Smooth muscle cell (in vitro differentiated cells): ENCODE measurements around the gene DDX20. TPM values are rescaled to one million over a fixed set of nuclear protein-coding genes. Genes with fewer than 3 reads are reported as not detected.

Experiments used
- DNase-seq: peaks from one replicate; lab custom pipeline; 2025; ENCODE audit not compliant: unreplicated experiment; lab: John Stamatoyannopoulos, UW
- H2AFZ ChIP-seq: fragments of 200-600 bp; sonication (generic); 2 replicates; pipeline ENCODE4 v1.6.0; 2016; ENCODE audit warnings: antibody characterized with exemption, low read depth, mild to moderate bottlenecking
- H3F3A ChIP-seq: fragments of 200-600 bp; sonication (generic); 2 replicates; pipeline ENCODE4 v1.6.0; 2017; ENCODE audit warnings: antibody characterized with exemption, low read depth
- H3K27ac ChIP-seq: fragments of 200-600 bp; sonication (generic); 2 replicates; pipeline ENCODE4 v1.5.1; 2016; ENCODE audit warnings: low read depth, mild to moderate bottlenecking
- H3K27me3 ChIP-seq: fragments of 200-600 bp; sonication (generic); 2 replicates; pipeline ENCODE4 v1.6.1; 2016; ENCODE audit warnings: low read depth, mild to moderate bottlenecking
- H3K36me3 ChIP-seq: fragments of 200-600 bp; sonication (generic); 2 replicates; pipeline ENCODE4 v1.5.1; 2016; ENCODE audit warnings: low read depth
- H3K4me1 ChIP-seq: fragments of 200-600 bp; sonication (generic); 2 replicates; pipeline ENCODE4 v1.5.1; 2016; ENCODE audit warnings: low read depth
- H3K4me2 ChIP-seq: fragments of 200-600 bp; sonication (generic); 2 replicates; pipeline ENCODE4 v1.6.0; 2016; ENCODE audit warnings: mild to moderate bottlenecking
- H3K4me3 ChIP-seq: fragments of 200-600 bp; sonication (generic); 2 replicates; pipeline ENCODE4 v1.5.1; 2016; ENCODE audit warnings: mild to moderate bottlenecking
- H3K79me2 ChIP-seq: fragments of 200-600 bp; sonication (generic); 2 replicates; pipeline ENCODE4 v1.6.0; 2016; ENCODE audit warnings: low read depth, mild to moderate bottlenecking
- H3K9ac ChIP-seq: fragments of 200-600 bp; sonication (generic); 2 replicates; pipeline ENCODE4 v1.6.0; 2016; ENCODE audit warnings: low read depth
- H3K9me3 ChIP-seq: fragments of 200-600 bp; sonication (generic); replicated peaks from 2 replicates; pipeline ENCODE4 v1.5.1; 2016; ENCODE audit warnings: low read depth
- H4K20me1 ChIP-seq: fragments of 200-600 bp; sonication (generic); 2 replicates; pipeline ENCODE4 v1.6.0; 2016; ENCODE audit warnings: low read depth
- WGBS: methylation state at CpG from one replicate; pipeline ENCODE4 v1.1.7; 2016; ENCODE audit warnings: low lambda C conversion rate; 5-methylcytosine and 5-hydroxymethylcytosine counted together
- polyA plus RNA-seq: library from polyadenylated mRNA; unstranded; fragments of >200 nt; fragmentation: Nextera tagmentation; extraction: Ambion mirVana; gene quantifications from 2 replicates; pipeline ENCODE4 v1.2.1, GENCODE V29; 2016
- total RNA-seq: library from RNA; depleted of rRNA; stranded (reverse); fragments of >200 nt; gene quantifications from 2 replicates; pipeline ENCODE4 v1.2.3, GENCODE V29; 2014
- TF ChIP-seq, protein P1 (sequence below): fragments of 200-600 bp; sonication (generic); IDR thresholded peaks from 2 replicates; pipeline ENCODE4 v1.5.1; 2017; ENCODE audit warnings: borderline replicate concordance, mild to moderate bottlenecking, antibody characterized with exemption; ENCODE audit not compliant: insufficient read depth, poor library complexity, severe bottlenecking

DDX20 gene
- total and polyA plus RNA-seq, 2 experiments from 2014 or later = 8.8 to 20.0 TPM

- H3K4me1 ChIP-seq = peaks cover 10% of the 10 kb centered on the region
- H2AFZ ChIP-seq = no peak overlapping the region
- no peaks in the 10 kb centered on the region for H3K9me3 ChIP-seq
- H3K79me2 ChIP-seq = no peaks in the 10 kb centered on the region
- WGBS = 86% methylated on average over 7 of the region's 7 CpGs
- no peaks in the 10 kb centered on the region for H3K27me3 ChIP-seq
- DNase-seq = no peak
- H3K4me3 ChIP-seq = no peak overlapping the region
- H3F3A ChIP-seq = no peaks in the 10 kb centered on the region
- no peak overlapping the region for H3K4me2 ChIP-seq
- H3K36me3 ChIP-seq = no peaks in the 10 kb centered on the region
- TF ChIP-seq, protein P1, sequence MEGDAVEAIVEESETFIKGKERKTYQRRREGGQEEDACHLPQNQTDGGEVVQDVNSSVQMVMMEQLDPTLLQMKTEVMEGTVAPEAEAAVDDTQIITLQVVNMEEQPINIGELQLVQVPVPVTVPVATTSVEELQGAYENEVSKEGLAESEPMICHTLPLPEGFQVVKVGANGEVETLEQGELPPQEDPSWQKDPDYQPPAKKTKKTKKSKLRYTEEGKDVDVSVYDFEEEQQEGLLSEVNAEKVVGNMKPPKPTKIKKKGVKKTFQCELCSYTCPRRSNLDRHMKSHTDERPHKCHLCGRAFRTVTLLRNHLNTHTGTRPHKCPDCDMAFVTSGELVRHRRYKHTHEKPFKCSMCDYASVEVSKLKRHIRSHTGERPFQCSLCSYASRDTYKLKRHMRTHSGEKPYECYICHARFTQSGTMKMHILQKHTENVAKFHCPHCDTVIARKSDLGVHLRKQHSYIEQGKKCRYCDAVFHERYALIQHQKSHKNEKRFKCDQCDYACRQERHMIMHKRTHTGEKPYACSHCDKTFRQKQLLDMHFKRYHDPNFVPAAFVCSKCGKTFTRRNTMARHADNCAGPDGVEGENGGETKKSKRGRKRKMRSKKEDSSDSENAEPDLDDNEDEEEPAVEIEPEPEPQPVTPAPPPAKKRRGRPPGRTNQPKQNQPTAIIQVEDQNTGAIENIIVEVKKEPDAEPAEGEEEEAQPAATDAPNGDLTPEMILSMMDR = no peak
- no peak overlapping the region for H3K27ac ChIP-seq
- no peak overlapping the region for H3K9ac ChIP-seq
- no peaks in the 10 kb centered on the region for H4K20me1 ChIP-seq
Observed at GRCh38 chr1:111723091-111723806, 32.5 kb upstream of the DDX20 start.

DNA sequence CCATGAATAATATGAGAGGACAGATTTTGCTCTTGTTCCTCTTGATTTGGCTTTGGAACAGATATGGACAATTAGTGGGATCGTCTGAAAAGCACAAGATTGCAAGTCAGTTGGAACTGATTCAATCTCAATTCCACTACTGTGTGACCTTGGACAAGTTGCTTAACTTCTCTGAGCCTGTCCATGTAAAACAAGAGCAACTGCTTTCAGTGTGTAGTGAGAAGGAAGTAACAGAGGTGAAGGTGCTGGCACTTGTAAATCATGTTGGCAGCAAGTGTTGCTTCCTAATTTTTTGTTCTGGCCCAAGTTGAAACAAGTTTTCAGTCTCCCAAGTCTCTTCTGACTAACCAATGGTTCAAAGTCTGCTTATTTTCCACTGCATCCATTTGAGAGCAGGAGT is 31.8 kb upstream of the DDX20 start:
- Histone ChIP-seq H3F3A (no peaks in the 10 kb centered on the region), H3K27me3 (no peaks in the 10 kb centered on the region), H3K4me1 (peaks cover 10% of the 10 kb centered on the region), H3K36me3 (no peaks in the 10 kb centered on the region), H3K9ac (no peak overlapping the region), H3K79me2 (no peaks in the 10 kb centered on the region), H2AFZ (no peak overlapping the region), H3K4me3 (no peak overlapping the region), H4K20me1 (no peaks in the 10 kb centered on the region), H3K4me2 (no peak overlapping the region), H3K9me3 (no peaks in the 10 kb centered on the region), H3K27ac (no peak overlapping the region)
- TF ChIP-seq, protein P1 = no peak
- DNase-seq = no peak
- 88% methylated on average over 1 of the region's 1 CpG for WGBS

DNA sequence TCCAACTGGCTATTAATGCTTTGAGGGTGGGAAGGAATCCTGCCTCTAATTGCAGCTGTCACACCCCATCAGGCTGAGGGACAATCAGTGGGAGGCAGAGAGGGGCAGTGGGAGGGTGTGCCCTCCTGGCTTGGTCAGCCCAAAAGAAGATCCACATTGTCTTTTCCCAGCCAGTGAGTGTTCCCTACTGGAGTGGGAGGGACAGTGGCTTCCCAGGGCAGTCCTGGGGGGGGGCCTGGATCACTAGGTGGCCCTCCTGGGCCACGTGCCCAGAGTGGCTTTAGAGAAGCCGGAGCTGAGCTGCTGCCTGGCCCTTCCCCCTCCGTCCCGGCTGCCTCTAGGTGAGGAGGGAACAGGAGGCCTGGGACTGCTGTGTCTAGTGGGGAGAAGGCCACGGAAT is 30.5 kb upstream of the DDX20 start:
- TF ChIP-seq, protein P1 = no peak
- Histone ChIP-seq H3K79me2 (no peaks in the 10 kb centered on the region), H3K4me3 (no peak overlapping the region), H2AFZ (no peak overlapping the region), H3K27me3 (no peaks in the 10 kb centered on the region), H3F3A (no peaks in the 10 kb centered on the region), H3K4me1 (peaks cover 10% of the 10 kb centered on the region), H3K9ac (no peak overlapping the region), H3K36me3 (no peaks in the 10 kb centered on the region), H3K9me3 (no peaks in the 10 kb centered on the region), H3K27ac (no peak overlapping the region), H3K4me2 (no peak overlapping the region), H4K20me1 (no peaks in the 10 kb centered on the region)
- DNase-seq = no peak
- 47% methylated on average over 5 of the region's 5 CpGs for WGBS

DNA sequence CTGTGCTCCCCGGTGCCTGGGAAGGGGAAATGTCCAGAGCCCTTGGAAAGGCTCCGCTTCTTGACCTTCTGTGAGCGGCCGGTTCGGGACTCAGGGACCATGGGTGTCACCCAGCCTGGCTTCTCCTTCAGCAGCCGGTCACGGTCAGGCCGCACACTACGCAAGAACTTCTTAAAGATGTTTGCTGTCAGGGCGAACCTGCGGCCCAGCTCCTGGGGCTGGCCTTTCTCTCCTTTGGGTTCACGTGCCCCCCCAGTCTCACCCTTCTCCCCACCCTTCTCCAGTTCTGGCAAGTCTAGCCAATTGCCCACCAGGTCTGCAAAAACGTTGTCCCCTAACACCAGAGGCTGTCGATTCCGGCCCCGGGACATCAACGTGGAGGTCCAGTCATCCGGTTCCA is 28.6 kb upstream of the DDX20 start:
- Histone ChIP-seq H4K20me1 (peaks cover 12% of the 10 kb centered on the region), H3K4me1 (peaks cover 10% of the 10 kb centered on the region), H3F3A (no peaks in the 10 kb centered on the region), H2AFZ (no peak overlapping the region), H3K4me3 (no peak overlapping the region), H3K27ac (no peak overlapping the region), H3K4me2 (no peak overlapping the region), H3K27me3 (no peaks in the 10 kb centered on the region), H3K9ac (no peak overlapping the region), H3K79me2 (no peaks in the 10 kb centered on the region), H3K36me3 (no peaks in the 10 kb centered on the region), H3K9me3 (no peaks in the 10 kb centered on the region)
- TF ChIP-seq, protein P1 = no peak
- 92% methylated on average over 18 of the region's 18 CpGs for WGBS
- no peak for DNase-seq
